RPMI8226 (cell line): ENCODE data around the gene OR56A4.
A peak's percentile ranks its signal among the peaks of the same experiment; 100 is the strongest.
"Not testable (repeated sequence)": the region's sequence is repeated elsewhere in the genome, so short reads cannot be mapped to it uniquely, and the experiment has no call there.

Experiments used
- DNase-seq: peaks from one replicate; pipeline ENCODE4 v3.0.0-alpha.2; 2015

OR56A4 gene, protein sequence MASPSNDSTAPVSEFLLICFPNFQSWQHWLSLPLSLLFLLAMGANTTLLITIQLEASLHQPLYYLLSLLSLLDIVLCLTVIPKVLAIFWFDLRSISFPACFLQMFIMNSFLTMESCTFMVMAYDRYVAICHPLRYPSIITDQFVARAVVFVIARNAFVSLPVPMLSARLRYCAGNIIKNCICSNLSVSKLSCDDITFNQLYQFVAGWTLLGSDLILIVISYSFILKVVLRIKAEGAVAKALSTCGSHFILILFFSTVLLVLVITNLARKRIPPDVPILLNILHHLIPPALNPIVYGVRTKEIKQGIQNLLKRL

DNA sequence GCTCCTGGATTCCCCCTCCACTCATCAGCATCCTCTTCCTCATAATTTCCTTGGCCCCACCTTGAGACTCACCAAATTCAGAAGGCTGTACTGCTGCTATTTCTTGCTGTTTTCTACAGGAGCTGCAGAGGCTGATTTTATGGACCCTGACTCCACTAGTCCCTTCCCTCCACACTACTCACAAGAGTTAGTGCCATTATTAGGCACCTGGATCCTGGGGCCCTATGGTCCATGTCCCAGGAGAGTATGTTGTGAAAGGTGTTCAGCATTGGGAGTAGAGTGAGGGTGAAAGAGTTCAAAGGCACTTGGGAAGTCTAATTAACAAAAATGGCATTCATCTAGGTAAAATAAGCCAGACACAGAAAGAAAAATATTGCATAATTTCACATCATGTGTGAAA lies at the start of gene OR56A4:
OR56A4 (minus strand) TSS at position 101 of the 400 bp plus-strand sequence. CDS start 3,954 bp downstream, outside the sequence.
- no peak for DNase-seq

DNA sequence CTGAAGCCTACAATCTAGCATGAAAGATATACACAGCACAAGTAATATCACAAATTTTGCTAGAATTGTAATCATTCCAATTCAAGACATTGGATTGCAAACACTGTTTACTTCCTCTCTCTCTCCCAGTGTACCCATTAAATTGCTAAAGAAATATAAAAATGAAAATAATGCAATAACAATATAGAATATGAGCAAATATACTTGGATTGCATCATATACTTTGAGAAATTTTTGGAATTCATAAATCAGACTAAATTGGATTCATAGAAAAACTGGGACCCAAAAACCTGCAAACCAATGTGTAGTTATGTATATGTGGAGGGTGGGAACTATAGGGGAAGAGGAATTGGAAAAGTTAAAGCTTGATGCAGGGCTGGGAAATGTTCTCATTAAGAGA lies 48.8 kb upstream of the OR56A4 start:
- DNase-seq: no peak

DNA sequence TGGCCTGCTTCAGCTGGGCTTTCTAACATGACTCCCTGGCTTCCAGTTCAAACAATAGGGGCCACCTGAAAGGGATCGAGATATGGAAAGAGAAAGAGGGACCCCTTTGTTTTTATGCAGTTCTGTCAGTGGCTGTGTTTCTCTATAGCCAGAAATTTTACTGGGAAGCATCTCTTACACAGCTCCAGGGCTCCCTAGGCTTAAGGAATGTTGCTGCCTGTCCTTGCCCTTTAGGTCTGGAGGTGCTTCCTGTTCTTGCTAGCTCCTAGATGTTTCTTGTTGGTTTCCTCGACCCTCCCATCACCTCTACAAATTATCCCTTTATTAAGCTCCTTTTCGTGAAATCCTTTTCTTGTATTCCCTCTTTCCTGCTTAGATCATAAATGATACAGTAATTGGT lies 45.6 kb upstream of the OR56A4 start:
- DNase-seq: no peak

DNA sequence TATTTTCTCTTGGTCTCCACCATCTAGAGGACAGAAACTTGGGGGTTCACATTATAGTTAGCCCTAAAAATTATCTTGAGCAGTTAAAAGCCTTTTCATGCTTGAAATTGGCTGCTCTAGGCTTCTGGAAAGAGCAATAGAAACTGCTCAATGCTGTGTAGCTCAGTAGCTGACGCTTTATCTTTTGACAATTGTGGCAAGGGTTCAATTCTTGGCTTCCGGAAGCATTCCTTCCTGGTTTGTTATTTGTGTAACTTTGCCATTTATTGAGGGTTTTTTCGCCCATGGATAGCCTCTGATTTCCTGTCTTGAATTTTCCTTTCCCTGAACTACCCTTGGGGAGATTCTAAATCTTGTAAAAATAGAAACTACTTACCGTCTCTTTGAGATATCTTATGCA lies 34.1 kb upstream of the OR56A4 start:
- no peak for DNase-seq

DNA sequence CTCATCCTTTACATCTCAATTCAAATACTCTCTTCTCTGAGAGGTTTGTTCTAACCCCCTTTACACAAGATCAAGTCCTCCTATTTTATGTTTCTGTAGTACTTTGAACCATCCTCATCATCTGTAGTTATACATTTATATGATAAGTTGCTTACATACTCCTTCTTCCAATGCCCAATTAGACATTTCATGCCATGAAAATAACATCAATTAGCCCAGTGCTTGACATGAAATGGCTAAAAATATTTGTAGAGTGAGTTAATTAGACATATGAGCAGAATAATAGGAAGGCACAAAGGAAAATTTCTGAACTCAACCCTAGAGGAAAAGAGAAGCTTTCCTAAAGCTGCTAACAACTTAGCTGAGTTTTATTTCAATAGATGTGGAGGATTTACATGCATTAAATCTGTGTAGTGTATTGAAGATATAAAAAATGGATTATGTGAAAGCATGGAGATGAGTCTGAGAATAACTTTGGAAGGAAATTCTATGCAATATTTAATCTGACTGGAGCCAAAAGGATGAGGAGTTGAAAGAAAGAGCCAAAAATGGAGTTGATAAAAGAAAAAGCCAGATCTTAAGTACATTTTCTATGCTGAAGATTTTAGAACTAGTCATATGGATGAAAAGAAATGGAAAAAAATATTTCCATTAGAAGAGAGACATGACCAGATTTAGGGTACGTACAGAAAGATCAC lies 24.1 kb upstream of the OR56A4 start, which contains the start of gene OR56A1:
OR56A1 (minus strand) TSS at position 51 of the 698 bp plus-strand sequence. CDS start 3,066 bp downstream, outside the sequence.
- DNase-seq: no peak

DNA sequence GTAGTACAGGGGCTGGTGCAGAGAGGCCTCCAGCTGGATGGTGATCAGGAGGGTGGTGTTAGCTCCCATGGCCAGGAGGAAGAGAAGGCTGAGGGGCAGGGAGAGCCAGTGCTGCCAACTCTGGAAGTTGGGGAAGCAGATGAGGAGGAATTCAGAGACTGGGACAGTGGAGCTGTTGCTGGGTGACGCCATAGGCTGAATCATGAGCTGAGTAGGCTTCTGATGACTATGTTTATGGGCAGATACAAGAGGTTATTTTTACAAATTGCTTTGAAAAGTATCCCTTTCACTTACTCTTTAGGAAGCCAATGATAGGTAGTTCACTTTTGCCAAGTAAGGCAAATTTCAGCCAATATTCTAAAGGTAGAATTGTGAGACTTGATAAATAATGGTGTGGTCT lies 20.8 kb upstream of the OR56A4 start:
- no peak for DNase-seq

DNA sequence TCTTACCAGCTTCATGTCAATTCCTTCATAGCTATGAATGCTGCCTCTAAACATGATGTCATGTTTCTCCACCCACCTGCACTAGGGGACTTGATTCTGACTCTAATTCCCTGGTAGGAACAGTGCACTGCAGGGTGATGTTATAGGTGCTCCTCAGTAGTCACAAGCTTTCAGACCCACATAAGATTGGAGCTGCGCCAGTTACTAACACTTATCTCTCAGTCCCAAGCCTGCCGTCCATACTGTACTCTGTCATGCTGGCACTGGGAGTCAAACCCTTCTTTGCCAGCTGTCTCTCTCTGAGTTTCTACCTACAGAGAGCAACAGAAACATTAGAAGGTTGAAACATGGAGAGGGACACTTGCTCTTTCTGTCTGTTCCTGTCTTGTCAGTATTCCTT lies 18.3 kb upstream of the OR56A4 start:
- DNase-seq: no peak

DNA sequence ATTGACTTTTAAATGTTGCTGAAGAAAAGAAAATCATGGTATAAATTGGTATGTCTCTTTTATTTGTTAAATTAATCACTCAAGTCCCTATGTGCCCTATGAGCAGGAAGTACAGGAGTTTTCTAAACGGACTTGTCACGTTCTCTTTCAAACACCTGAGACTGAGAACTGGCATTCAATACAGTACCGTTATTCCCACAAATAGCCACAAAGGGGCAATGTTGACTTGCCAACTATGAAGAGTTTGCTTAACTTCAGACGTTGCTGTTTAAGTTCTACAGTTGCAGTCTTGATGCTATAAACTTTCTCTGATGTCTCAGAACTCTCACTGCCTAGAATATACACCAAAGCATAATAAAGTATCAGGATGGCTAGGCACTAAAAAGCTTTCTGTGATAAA lies 16.2 kb upstream of the OR56A4 start:
- DNase-seq: peak; percentile 28

DNA sequence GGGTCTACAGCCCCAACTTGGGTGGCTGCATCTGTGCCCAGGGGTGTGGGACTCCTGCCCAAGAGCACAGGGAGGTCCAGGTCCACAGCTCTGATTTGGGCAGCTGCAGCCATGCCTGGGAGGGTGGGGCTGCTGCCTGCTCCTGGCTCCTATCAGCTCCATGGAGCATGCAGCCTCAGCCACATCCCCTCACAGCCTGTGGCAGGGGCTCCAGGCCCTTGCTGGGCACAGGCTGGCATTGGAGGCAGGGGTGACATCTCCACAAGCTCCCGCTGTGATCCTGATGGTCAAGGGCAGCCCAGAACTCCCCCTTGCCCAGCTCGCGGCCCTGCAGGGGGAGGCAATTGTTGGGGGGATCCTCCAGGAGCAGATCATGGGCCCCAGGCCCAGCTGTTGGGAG lies 6.3 kb upstream of the OR56A4 start:
- DNase-seq: no peak

DNA sequence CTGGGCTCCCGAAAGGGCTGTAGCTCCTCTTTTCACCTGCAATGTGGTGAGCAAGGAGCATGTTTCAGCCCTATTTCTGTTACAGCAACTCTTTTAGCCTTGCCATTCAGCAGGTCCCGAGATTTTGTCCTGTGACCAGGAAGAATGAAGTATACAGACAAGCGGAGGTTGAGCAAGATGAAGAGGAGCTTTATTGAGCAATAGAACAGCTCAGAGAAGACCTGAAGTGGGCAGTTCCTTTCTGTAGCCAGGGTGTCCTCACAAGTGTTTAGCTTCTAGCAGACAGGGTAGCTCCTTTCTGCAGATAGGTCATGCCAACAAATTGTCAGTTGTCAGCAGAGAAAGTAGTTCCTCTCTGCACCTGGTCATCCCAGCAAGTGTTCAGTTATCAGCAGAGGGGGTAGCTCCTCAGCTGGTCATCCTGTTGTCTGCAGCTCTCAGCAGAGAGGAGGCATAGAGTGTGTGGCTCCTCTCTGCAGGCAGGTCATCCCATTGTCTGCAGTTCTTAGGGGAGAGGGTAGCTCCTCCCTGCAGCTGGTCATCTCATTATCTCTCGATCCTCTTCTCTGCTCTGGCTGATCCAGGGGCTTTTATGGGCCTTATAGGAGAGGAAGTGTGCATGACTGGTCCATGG lies 5.4 kb upstream of the OR56A4 start:
- DNase-seq: no peak

DNA sequence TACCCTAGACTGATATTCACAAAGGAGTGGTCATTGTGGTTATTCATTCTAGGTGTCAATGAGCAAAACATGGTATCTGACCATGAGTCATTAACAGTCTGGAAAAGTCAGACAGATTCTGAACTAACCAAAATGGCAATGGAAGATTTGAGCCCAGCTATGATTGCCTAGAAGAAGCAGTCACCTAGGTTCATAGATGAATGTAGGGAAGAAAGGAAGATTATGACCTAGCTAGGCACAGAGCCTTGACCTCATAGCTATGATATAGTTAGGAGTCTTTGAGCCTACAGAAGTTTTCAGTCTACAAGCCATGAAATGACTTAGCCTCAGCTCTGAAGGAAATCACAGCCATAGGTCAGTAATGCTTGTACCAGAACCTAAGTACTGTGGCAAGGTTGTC lies 351 bp downstream of the OR56A4 start:
- no peak for DNase-seq

DNA sequence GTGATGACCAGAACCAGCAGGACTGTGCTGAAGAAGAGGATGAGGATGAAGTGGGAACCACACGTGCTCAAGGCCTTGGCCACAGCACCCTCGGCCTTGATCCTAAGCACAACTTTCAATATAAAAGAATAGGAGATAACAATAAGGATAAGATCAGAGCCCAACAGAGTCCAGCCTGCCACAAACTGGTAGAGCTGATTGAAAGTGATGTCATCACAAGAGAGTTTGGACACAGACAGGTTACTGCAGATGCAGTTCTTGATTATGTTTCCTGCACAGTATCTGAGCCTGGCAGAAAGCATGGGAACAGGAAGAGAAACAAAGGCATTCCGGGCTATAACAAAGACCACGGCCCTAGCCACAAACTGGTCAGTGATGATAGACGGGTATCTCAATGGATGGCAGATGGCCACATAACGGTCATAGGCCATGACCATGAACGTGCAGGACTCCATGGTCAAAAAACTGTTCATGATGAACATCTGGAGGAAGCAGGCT lies 4.5 kb downstream of the OR56A4 start:
- no peak for DNase-seq

DNA sequence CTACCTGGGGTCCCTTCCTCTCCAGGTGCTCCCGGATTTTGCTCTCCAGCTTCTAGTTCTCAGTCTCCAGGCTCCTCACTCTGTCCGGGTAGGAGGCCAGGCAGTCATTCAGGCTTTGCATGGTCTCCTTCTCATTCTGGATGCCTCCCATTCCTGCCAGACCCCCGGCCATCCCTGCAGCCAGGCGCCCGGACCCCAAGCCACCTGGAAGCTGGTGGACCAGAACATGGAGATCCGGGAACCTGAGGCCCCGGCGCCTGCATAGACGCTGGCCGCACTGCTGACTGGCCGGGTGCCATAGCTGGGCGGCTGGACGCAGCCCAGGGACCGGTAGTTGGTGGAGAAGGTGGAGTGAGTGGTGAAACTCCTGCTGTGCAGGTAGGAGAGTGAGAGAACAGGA lies 12.0 kb downstream of the OR56A4 start:
- DNase-seq: no peak

DNA sequence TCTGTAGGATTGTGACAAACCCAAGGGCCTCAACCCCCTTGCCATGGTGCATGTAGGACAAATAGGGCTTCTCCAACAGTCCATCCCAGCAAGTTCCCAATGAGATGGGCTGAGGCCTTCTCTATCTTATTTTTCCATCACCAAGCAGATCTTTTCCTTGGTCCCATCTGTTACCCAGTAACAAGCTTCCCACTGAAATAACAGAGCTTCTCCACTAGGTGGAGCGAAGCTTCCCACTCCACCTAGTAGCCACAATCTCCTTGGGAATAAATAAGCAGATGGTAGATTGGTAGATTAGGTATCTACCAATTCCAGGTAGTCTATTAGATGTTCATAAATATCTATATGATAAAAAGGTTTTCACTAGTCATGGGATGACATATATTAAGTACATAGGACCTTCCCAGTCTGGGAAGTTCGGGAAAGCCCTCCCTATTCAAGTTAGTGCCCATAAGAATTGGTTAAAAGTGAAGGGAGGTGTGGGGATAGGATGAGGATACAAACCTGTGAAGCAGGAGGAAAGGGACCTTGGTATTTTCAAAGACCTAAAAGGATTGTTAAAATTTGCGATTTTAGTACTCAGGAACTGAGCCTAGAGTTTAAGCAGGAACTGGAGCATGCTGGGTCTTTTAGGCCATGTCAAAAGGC lies 14.0 kb downstream of the OR56A4 start:
- peak; percentile 3 for DNase-seq

DNA sequence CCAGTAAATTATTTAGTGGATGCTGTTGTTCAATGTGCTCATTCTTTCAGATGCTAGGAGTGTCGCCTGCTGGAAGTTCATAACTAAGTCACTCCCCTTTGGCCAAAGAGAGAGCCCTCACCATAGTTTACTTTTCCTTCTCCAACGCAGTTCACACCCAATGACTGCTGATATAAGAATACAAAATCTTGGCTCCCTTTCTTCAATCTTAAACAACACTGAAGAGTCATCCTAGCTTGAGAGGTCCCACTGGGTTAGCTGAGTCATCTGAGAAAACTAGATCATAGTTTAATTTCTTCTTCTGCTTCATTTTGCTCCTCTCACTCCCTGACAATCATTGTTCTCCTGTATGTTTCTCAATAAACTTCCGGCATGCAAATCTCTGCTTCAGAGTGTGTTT lies 14.6 kb downstream of the OR56A4 start:
- DNase-seq: no peak

DNA sequence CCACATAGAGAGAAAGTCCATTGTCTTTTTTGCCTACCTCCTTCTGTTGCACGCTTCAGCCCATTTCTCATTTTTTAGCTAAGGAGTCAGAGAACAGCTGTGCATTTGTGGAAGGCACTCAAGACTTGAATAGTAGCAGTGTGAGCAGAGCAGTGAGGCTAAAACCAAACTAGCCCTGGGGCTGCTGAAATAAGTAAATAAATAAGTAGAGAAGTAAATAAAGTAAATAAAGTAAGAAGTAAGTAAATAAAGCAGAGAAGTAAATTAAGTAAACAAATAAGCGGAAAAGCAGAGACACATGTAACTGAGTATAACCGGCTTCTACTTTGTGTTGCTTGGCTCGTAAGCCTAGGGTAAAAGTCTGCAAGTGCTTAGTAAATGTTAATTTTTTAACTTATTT lies 17.5 kb downstream of the OR56A4 start:
- no peak for DNase-seq

DNA sequence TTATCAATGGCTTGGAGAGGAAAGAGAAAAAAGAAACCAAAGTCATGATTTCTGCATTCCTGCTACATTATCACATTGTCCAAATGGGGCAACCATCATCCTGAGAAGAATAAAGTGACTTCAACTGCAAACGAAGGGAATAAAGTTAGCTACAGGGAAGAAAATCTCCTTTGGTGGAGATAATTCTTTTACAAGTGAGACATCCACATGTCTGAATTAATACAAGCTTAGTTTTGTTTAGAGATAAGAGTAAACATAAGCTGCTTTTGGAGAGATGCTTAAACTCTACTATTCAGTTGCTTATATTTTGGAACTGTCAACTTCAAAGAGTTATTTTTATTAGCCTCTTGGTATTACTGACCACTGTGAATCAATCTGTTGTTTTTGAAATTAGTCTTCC lies 19.9 kb downstream of the OR56A4 start, which contains the start of gene OR52L1:
OR52L1 (minus strand) TSS at position 101 of the 400 bp plus-strand sequence; CDS start at position 46, 55 bp downstream.
- DNase-seq: no peak

DNA sequence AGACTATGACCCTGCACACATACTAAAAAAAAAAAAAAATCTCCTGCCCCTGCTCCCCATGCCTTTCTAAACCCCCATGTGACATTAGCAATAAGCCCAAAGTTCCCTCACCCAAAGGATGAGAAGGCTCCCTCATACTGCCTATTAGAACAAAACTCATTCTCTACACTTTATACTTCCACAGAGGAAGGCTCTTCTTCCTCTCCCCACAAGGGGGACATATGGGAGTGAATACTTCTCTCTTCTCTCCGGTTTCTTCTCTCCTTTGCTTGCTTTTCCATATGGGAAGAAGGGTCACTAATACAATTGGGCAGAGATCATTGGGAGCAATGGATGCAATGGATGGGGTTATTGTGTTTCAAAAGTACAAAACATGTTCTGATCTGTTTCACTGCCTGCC lies 23.3 kb downstream of the OR56A4 start:
- no peak for DNase-seq

DNA sequence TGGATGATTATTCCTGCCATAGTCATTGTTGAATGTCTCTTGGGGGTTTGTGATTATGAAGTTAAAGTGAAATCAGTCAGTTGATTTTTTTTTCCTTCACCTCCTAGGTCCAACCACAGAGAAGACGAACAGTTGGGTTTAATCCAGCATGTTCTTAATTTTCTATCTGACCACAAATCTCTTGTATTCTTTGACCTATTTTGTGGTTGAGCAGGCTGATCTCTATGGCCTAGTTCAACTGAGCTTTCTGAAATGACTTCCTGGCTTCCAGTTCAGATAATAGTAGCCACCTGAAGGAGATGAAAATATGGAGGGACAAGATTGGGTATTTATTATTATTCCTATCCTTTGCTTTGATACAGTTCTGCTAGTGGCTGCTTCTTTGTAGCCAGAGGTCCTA lies 33.2 kb downstream of the OR56A4 start:
- no peak for DNase-seq

DNA sequence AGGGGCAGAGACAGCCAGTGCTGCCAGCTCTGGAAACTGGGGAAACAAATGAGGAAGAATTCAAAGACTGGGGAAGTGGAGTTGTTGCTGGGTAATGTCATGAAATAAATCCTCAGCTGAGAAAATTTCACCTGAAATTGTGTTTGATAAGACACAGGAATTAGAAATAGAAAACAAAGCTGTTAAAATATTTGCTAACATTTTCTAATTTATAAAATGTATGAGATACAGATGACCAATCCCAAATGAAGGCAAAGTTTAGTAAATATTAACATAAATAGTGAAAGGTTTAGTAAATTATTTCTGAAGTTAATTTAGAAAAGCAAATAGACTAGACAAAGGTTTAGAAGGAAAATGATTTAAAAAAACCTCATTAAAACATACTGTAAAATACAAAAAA lies 38.4 kb downstream of the OR56A4 start, which contains the start of gene OR56A5:
OR56A5 (minus strand) TSS at position 101 of the 400 bp plus-strand sequence; CDS start at position 101, 0 bp downstream.
- no peak for DNase-seq

DNA sequence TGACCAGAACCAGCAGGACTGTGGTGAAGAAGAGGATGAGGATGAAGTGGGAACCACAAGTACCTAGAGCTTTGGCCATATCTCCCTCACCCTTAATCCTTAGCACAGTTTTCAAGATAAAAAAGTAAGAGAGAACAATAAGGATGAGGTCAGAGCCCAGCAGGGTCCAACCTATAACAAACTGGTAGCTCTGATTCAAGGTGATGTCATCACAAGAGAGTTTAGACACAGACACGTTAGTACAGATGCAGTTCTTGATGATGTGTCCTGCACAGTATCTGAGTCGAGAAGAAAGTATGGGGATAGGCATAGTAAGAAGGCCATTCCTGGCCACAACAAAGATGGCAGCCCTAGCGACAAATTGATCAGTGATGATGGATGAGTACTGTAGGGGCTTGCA lies 39.0 kb downstream of the OR56A4 start:
- DNase-seq: no peak

DNA sequence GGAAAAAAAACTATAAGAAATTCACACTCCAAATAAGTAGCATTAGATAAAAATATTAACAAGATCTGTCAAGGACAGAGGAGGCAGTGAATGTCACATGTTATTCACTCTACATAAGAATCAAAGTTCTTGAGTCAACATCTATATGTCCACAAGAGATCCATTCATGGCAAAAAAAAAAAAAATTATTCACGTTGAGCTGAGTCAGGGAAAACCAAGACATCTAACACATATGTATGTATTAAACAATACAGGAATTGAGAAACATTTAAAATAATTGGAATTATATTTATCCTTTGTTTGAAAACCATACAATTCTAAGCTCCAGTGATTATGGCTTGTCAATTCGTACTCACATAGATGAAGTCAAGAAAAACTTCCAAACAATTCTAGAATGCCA lies 39.8 kb downstream of the OR56A4 start:
- no peak for DNase-seq

DNA sequence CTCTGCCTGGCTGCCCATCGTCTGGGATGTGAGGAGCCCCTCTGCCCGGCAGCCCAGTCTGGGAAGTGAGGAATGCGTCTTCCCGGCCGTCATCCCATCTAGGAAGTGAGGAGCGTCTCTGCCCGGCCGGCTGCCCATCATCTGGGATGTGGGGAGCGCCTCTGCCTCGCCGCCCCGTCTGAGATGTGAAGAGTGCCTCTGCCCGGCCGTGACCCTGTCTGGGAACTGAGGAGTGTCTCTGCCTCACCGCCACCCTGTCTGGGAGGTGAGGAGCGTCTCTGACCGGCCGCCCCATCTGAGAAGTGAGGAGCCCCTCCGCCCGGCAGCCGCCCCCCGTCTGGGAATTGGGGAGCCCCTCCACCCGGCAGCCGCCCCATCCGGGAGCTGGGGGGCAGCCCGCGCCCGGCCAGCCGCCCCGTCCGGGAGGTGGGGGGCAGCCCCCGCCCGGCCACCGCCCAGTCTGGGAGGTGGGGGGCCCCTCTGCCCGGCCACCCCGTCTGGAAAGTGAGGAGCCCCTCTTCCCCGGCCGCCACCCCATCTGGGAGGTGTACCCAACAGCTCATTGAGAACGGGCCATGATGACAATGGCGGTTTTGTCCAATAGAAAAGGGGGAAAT lies 45.9 kb downstream of the OR56A4 start:
- DNase-seq: not testable (repeated sequence)
